GM18867 (cell line): ENCODE measurements around the gene NT5M.
"Not testable (repeated sequence)": the region's sequence is repeated elsewhere in the genome, so short reads cannot be mapped to it uniquely, and the experiment has no call there.

Experiments used
- ATAC-seq: cut with Tn5 transposase; IDR thresholded peaks from one replicate; pipeline ENCODE4 v1.9.1; 2021; ENCODE audit warnings: mild to moderate bottlenecking, moderate library complexity; ENCODE audit not compliant: unreplicated experiment

Gene NT5M

DNA sequence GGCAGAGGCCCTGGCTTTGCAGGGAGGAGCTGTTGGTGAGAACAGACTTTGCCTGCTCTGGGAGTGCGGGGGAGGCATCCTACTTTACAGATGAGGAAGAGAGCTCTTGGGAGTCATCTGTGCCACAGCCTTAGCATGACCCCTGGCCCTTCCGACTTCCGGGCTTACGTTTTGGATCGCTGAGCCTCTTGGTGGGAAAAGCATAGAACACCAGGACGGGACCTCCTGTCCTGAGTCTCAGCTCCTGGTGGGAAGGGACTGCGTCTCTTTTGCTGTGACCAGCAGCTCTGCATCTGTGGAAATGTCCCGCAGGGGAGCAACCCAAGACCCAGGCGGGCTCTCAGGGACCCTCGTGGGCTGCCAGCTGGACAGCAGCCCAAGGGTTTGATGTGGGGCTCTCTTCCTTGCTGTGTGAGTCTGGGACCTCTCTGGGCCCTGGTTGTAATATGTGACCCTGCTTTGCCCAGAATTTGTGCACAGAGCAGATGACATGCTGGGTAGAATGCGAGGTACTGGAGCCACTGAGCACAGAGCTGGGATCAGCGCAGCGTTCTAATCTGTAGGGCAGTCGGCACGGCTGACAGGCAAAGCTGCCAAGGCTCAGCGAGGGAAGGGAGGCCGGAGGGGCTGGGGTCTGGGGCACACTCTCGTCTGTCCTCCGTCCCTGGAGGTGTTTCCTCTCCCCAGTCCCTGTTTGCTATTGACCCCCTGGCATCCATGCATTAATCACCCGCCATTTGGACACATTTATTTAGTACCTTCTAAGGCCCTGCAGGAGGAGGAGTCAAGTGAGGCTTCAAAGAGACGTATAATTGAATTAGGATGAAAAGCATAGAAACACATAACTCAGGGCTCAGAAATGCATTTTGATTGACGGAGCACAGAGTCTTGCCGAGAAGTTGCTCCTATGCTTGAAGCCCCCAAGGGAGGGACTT lies 64.0 kb downstream of the NT5M start:
- ATAC-seq, result no peak

DNA sequence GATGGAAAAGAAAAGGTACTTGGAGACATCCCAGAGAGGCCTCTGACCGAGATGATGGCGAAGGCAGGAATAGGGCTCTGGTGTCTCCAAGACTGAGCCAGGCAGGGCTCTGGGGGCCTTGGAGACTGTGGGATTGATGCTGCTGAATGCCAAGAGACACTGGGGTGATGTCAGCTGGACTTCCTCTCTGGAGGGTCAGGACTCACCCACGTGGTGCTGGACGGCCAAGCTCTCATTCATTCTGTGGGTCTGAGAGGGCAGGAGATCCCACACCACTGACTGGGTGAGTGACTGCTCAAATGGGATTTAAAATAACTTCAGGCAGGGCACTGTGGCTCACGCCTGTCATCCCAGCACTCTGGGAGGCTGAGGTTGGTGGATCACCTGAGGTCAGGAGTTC lies 64.8 kb downstream of the NT5M start:
- ATAC-seq, result no peak

DNA sequence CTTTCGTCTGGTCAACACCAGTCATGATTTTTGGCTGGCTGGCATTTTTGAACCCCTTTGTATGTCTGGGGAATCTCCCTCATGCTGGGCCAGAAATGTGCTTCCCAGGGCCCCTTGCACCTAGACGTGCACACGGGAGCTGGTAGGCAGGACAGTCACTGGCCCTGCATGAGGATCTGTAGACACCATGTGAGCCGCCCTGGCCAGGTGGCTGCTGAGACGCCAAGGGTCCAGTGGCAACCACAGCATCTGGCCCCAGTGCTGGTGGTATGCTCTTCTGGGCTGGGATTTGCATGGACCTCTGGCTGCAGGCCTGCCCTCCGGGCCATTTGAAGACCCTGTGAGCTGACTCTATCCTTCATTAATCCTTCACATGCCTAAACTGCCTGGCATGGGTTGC lies 67.5 kb downstream of the NT5M start:
- ATAC-seq, result no peak

DNA sequence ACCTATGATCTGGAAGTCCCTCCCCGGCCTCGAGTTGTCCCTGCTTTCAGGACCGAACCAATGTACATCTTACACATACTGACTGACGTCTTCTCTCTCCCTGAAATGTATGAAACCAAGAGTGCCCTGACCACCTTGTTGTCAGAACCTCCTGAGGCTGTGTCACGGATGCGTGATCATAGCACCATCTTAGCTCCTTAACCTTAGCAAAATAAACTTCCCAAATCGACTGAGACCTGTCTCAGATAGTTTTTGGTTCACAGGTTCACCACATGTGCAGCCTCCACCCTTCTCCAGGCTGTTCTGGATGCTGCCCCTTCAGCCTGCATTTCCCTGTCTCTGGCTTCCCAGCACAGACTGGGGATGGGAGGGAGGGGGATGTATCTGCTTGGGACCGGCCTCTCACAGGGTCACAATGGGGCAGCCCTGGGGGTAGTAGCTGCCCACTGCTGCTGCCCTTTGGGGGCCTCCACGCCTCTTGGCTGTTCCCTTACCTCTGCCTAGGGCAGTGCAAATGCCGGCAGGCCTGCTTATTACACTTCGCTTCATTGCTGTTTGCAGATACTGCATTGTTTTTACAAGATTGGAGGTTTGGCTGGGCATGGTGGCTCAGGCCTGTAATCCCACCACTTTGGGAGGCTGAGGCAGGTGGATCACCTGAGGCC lies 69.8 kb downstream of the NT5M start:
- no peak for ATAC-seq

DNA sequence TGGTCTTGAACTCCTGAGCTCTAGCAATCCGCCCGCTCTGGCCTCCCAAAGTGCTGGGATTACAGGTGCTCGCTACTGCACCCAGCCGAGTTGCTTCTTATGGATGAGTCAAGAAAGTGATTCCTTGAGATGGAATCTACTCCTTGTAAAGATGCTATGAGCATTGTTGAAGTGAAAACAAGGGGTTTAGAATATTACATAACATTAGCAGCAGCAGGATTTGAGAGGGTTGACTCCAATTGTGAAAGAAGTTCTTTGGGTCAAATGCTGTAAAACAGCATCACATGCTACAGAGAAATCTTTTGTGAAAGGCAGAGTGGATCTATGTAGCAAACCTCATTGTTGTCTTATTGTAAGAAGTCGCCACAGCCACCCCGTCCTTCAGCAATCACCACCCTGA lies 72.7 kb downstream of the NT5M start:
- no peak for ATAC-seq

DNA sequence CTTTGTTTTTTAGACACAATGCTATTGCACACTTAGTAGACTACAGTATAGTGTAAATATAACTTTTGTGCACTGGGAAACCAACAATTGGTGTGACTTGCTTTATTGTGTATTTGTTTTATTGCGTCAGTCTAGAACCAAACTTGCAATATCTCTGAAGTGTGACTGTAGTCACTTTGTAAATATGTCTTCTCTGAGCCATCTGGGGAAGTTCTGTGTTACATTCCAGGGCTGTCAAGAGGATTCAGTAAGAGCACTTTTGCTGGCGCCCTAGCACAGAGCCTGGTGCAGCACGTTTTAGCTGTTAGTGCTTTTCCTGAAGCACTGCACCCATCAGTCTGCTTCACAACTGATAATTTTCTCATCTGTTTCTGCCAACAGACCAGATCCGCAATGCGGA lies 73.2 kb downstream of the NT5M start:
- no peak for ATAC-seq

DNA sequence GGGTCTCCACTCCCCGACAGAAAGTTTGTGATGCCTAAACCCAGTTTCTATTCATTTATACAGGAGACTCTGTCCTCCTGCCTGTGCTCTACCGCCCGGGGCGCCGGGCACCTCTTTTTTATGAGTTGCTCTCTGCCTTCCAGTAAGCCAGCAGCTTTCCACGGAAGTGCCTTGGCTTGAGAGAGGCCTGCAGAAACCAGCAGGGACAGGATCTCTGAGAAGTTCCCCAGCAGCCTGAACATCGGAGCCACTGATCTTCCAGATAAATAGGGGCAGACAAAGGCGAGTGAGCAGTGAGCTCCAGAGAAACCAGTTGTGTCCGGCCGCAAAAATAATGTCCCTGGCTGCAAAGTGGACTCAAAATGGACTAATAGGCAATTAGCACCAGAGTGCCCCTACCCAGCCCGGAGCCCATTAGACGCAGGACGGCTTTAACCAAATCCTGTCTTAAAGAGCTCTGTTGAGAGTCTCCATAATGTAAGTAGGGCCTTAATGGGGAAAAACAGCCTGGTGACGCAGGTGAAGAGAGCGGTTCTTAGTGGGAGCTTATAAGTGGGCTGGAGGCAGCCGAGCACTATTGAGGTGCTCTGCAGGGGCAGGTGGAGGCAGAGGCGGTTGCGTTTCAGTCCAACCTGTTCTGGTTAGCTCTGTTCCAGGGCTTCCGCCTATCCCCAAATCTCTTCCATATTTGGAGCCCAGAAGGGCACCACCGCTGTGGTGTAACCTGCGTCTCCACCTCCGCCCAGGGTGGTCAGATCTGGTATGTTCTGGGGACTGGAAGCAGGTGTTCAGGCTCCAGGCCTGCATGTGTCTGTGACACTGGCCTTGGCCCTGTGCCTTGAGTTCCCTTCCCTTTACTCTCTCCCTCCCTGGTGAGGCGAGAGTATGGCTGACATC lies 74.1 kb downstream of the NT5M start:
- no peak for ATAC-seq

DNA sequence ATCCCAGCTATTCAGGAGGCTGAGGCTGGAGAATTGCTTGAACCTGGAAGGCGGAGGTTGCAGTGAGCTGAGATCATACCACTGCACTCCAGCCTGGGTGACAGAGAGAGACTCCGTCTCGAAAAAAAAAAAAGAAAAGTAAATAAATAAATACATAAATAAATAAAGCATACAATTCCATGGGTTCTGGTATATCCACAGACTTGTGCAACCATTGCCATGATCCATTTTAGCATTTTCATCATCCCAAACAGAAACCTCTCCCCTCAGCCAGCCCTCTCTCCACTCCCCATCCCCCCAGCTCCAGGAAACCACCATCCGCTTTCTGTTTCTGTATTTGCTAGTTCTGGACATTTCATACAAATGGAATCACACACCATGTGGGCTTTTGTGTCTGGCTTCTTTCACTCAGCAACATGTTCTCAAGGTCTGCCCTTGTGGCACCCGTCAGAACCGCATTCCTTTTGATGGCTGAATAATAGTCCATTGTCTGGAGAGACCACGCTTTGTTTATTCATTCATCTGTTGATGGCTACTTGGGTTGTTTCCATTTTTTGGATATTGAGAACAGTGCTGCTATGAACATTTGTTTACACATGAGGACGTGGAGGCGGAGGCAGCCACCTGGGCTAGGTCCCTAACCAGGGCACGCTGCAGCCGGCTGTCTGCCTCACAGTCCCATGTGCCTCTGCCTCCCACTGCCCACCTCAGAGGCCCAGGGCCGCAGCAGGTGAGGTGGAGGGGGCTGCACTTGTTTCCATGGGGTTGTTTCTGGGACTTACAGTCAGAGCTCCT lies 76.2 kb downstream of the NT5M start:
- no peak for ATAC-seq

DNA sequence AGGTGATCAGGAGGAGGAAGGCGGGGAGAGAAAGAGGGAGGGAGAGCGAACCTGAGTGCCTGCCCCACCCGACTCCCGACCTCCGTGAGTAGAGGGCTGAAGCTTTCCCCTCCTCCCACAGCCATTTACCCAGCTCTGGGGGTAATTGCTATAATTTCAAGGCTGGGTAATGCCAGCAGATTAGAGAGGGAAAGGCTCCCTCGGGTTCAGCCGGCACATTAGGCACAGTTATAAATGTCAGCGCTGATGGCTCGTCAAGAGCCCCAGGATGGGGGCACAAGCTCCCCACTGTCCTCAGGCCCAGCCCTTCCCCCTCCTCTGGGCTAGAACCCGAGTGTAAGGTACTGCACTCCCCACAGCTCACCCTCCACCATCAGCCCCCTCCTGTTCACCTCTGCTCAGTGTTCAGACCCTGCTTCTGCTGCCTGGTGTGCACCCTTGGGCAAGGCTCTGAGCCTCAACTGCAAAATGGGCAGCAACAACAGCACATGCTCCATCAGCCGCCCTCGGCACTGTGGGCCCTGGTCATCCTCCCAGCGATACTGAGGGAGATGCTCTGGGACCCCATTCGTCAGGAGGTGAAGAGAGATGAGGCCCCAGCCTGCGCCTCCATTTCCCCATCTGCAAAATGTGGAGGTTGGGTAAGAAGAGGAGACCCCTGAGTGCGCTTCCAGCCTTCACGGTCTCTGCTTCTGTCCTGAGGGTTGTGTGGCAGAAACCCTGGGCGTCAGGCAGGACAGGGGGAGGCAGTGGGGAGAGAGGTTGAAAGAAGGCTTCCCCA lies 77.2 kb downstream of the NT5M start:
- ATAC-seq, result no peak

DNA sequence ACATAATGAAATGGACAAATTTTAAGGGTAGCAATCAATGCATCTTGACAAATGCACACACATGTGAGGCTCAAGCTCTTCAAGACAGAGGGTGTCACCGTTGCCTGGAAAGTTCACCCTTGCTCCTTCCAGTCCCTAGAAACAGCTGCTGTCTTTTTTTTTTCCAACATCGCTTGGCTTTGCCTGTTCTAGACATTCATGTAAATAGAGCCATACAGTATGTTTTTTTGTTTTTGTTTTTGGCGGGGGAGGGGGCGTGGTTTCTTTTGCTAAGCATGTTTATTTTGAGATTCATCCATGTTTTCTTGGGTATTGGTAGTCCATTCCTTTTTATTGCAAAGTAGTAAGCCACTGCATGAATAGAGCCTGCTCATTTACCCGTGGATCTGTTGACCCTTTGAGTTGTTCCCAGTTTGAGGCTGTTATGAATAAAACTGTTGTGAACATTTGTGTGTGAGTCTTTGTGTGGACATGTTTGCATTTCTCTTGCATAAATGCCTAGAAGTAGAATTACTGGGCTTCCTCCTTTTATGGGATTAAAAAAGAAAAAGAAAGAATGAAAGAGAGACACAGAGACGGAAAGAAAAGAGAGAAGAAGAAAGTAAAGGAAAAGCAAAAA lies 78.4 kb downstream of the NT5M start:
- ATAC-seq, result no peak

DNA sequence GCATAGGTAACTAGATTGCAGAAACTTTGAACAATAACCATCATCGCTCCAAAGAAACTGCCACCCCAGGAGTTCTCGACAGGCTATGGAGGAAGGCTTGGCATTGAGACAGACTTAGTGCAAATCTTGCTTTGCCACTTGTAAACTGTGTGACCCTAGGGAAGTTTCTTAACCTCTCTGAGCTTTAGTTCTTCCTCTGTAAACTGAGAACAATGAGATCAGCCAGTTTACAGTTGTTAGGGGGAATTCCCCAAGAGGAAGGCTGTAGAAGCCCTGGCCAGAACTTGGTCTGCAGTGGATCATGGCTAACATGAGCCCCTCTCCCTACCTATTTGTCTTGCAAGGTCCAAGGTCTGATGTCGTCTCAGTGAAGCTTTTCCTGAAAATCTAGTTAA lies 78.9 kb downstream of the NT5M start:
- ATAC-seq, result no peak

DNA sequence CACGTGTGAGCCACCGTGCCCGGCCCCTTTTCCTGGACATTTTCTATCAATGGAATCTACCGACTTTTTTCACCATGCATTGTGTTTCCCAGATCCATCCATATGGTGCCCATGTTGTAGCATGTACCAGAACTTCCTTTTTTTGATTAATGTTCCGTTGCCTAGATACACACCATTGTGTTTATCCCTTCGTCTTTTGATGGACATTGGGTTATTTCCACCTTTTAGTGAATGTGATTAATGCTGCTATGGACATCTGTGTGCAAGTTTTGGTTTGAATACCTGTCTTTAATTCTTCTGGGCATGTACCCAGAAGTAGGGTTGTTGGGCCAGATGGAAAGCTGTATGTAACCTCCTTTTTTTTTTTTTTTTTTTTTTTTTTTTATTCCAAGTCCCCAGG lies 79.8 kb downstream of the NT5M start:
- no peak for ATAC-seq

DNA sequence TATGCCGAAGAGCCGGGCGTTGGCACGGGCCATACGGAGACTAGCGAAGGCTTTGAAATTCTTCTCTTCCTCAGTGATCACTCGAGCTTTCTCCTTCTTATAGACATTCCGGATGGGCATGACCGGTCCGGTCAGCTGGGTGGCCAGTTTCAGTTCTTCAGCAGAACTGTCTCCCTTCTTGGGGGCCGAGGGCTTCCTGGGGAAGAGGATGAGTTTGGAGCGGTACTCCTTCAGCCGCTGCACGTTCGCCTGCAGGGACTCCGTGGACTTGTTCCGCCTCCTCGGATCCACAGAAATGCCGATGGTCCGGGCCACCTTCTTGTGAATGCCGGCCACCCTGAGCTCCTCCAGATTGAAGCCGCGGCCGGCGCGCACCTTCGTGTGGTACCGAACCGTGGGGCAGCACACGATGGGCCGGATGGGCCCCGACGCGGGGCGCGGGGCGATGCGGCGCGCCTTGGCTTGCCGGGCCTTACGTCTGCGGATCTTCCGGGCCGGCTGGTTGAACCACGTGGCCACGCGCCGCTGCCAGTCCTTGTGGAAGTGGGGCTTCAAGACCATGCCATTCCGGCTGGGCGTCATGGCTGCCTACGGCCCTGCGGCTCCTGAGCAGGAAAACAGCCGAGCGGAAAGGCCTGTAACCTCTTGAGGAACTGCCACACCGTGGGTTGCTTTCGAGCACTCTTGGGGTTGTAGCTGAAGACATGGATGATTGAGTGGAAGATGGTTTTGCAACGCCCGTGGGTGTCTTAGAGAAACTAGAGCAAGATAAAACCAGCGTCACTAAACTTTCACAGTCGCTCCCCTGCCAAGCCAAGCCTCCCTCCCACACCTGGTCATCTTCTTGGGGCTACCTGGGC lies 80.5 kb downstream of the NT5M start:
- not testable (repeated sequence) for ATAC-seq

DNA sequence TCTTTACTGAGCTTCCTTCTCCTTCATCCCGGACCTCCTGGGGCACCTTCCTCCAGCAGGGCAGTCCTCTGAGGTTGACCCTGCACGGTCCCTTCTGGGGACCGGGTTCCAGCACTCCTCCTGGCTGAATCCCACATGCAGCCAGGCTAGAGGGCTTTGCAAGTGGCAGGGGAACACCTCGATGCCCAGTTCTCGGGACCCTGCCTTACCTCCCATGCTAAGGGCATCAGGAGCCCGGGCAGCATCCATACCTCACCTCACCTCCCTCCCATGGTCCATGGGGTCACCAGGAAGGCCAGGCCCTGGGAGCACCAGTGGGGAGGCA lies 81.1 kb downstream of the NT5M start:
- no peak for ATAC-seq

DNA sequence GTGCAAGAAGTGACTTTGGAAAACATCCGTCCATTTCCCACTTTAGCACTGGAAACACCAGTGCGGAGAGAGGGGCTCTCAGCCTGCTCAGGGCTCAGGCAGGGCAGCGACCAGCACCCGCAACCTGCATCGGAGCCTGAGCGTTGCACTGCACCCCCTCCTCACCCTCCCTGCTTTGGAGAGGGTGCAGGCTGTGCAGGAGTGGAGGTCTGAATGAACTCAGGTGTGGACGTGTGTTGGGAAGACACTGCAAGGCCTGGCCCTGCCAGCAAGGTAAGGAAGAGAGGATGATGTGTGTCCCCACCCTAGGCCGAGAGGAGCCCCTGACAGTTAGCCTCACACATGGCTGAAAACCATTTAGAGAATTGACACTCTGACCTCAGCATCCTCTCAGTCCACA lies 81.8 kb downstream of the NT5M start:
- ATAC-seq, result no peak

DNA sequence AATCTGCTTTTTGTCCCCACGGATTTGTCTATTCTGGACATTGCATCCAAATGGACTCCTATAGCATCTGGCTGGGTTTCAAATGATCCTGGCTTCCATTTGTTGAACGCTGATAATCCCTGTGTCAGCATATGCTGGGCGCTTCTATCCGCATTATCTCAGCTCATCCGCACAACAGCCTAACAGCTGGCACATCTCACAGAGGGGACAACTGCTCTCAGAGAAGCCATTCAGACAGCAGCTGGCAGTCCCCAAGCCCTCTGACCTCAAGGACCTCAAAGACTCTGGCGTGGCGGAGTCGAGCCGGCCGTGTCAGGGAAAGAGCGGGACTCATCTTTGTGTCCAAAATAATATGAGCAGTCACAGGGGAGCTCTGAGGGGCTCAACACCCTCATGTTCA lies 82.3 kb downstream of the NT5M start:
- ATAC-seq, result no peak

DNA sequence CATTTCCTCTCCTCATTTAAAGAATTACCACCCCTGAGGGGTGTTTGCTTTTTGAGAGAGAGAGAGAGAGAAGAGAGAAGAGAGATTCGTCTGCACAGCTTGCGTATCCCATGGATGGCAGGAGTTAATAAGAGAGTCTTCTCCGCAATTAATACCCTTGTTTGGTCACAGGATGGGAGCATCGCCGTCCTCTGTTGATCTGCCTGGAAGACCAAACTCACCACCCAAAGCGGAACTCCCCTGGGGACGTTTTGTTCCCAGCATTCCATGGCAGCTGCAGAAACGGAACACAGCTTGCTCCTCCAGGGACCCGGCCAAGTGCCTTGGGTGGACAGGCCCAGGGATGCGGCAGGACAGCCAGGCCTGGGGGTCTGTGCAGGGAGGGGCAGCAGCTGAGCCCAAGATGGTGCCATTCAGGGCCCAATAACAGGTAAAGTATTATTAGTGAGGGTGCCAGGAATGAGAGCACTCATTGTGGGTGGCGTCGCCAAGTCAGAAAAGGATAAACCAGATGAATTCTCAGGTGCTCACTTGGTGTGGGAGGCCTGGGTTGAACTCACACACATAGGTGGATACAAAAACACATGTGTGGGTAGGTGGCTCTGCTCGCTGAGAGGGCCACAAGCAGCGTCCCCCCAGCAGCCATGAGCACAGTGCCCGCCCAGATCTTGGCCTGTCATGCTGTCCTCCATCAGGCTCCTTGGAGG lies 83.1 kb downstream of the NT5M start:
- no peak for ATAC-seq

DNA sequence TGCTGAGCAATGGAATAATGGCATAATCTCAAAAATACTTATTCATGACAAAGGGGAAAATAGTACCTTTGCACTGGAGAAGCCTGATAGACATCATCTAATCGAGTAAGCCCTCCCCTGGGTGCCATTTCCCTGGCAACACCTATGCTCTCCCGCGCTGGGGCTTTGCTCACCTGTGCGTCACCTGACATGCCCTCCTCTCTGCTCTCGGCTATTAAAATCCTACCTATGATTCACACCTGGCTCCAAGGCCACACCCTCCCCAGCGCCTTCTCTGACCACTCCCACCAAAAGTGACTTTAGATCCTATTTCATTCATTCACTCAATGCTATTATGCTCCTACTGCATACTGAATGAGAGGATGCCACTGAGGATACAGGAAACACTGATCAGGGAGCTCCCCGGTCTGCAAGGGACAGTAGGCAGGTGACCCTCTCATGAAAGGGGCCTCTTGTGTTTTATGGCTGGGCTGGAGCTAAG lies 83.9 kb downstream of the NT5M start:
- ATAC-seq, result no peak
